K562 (cell line): ENCODE data around the gene STRA6. TPM values are rescaled to one million over a fixed set of nuclear protein-coding genes. Genes with fewer than 3 reads are reported as not detected.

Experiments
- GTF2E2 ChIP-seq: fragments of 200-800 bp; sonication (Bioruptor generic); IDR thresholded peaks from 2 replicates; pipeline ENCODE4 v1.6.1; 2016; ENCODE audit warnings: missing genetic modification characterization, missing compliant biosample characterization
- NEUROD1 ChIP-seq: fragments of 150-350 bp; IDR thresholded peaks from 2 replicates; pipeline ENCODE4 v1.6.1; 2014; ENCODE audit warnings: borderline replicate concordance, low read length, low read depth; ENCODE audit not compliant: partially characterized antibody
- OTX1 ChIP-seq: fragments of 450-650 bp; formaldehyde crosslinking; IDR thresholded peaks from 2 replicates; pipeline ENCODE4 v1.4.0; 2022; ENCODE audit warnings: mild to moderate bottlenecking
- ZBTB7A ChIP-seq: IDR thresholded peaks from 2 replicates; pipeline ENCODE4 v1.6.1; 2011; ENCODE audit warnings: low read depth, mild to moderate bottlenecking, low read length, moderate library complexity, borderline replicate concordance; ENCODE audit not compliant: control insufficient read depth
- polyA plus RNA-seq, 8 experiments: library from polyadenylated mRNA; depleted of rRNA in 4 of 8; stranded (reverse) in 5 of 8; unstranded in 3 of 8; fragments of >200 nt; fragmentation: Nextera tagmentation in 2 of 8; fragmentation: Illumina TruSeq in 1 of 8; extraction: Ambion mirVana in 2 of 8; extraction: Trizol in 1 of 8; gene quantifications; 2 replicates each; pipeline versions ENCODE4 v1.2.1 to v1.2.3, GENCODE V29; 2011 to 2014; ENCODE audit warnings: inconsistent platforms in 1 of 8, missing spikeins in 1 of 8
- total RNA-seq, 7 experiments: library from RNA; depleted of rRNA in 6 of 7; stranded (reverse); fragments of >200 nt in 6 of 7; fragmentation: Illumina TruSeq in 2 of 7; extraction: Trizol in 2 of 7; gene quantifications; 2 replicates each; pipeline versions ENCODE4 v1.2.1 to v1.2.3, GENCODE V29; 2011 to 2021; ENCODE audit warnings: low replicate concordance in 1 of 7
- TF ChIP-seq, protein P1 (sequence below): sonication (generic); formaldehyde crosslinking; IDR thresholded peaks from 2 replicates; pipeline ENCODE4 v1.8.0; 2022; ENCODE audit warnings: mild to moderate bottlenecking, missing genetic modification reagents

Gene STRA6
- total and polyA plus RNA-seq, 9 of the 15 experiments (the other 6 are each of a cell fraction or from before 2014, with no cell fraction given) = 0.04 to 2.0 (median 0.43) TPM; not detected in 2

DNA sequence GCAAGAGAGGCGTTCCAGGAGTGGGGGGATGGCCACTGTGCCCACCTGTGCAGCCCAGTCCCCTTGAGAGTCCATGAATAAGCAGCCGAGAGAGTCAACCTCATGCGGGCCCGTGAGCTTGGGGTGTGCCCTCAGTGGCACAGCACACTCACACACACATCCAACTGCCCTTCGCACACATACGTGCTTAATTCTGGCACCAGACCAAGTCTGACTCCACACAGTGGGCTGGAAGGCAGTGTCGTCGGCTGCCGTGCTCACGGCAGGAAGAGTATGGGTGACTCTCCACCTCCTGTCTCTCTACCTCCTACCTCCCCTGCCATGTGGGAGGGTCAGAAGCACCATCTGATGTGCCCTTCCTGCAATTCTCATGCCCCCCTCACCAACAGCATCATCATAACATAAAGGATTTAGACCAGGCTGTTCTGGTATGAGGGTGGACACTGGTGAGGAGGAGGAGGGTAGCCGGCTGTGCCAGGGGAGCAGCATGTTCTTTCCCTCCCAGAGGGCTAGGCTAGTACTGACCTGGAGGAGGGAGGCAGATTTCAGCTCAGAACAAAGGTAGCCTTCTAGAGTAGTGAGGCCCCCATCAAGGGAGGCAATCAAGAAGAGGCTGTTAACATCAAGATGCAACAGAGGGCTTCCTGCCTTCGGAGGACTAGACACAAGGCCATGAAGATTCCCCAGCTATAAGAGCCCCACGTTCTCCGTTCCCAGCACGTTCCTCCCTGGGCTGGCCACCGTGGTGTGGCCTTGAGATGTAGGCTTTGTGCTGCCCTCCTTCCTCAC is 5.3 kb upstream of the STRA6 start (continued):
- TF ChIP-seq, protein P1, sequence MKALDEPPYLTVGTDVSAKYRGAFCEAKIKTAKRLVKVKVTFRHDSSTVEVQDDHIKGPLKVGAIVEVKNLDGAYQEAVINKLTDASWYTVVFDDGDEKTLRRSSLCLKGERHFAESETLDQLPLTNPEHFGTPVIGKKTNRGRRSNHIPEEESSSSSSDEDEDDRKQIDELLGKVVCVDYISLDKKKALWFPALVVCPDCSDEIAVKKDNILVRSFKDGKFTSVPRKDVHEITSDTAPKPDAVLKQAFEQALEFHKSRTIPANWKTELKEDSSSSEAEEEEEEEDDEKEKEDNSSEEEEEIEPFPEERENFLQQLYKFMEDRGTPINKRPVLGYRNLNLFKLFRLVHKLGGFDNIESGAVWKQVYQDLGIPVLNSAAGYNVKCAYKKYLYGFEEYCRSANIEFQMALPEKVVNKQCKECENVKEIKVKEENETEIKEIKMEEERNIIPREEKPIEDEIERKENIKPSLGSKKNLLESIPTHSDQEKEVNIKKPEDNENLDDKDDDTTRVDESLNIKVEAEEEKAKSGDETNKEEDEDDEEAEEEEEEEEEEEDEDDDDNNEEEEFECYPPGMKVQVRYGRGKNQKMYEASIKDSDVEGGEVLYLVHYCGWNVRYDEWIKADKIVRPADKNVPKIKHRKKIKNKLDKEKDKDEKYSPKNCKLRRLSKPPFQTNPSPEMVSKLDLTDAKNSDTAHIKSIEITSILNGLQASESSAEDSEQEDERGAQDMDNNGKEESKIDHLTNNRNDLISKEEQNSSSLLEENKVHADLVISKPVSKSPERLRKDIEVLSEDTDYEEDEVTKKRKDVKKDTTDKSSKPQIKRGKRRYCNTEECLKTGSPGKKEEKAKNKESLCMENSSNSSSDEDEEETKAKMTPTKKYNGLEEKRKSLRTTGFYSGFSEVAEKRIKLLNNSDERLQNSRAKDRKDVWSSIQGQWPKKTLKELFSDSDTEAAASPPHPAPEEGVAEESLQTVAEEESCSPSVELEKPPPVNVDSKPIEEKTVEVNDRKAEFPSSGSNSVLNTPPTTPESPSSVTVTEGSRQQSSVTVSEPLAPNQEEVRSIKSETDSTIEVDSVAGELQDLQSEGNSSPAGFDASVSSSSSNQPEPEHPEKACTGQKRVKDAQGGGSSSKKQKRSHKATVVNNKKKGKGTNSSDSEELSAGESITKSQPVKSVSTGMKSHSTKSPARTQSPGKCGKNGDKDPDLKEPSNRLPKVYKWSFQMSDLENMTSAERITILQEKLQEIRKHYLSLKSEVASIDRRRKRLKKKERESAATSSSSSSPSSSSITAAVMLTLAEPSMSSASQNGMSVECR (CRISPR knock-in tag) = no peak
- no peak for TF ChIP-seq ZBTB7A
- no peak for TF ChIP-seq OTX1 (CRISPR knock-in tag)
- TF ChIP-seq GTF2E2 (tag) = no peak
- no peak for TF ChIP-seq NEUROD1
